ENCODE data around the gene ABI2. TPM values are rescaled to one million over a fixed set of nuclear protein-coding genes. Genes with fewer than 3 reads are reported as not detected.

Gene ABI2
- polyA plus RNA-seq, 1 of the 3 experiments (the other 2 are of a cell fraction), result 51.5 TPM

GRCh38 chr2:203346612-203347011, 18.4 kb downstream of the ABI2 start (continued):
- TF ChIP-seq NFIC (IDR thresholded peaks at IDR 0.05; ENCODE audit: borderline replicate concordance) (no peak), USF1 (IDR thresholded peaks at IDR 0.05; ENCODE audit: borderline replicate concordance, low read depth) (no peak), CHD2 (IDR thresholded peaks at IDR 0.05; ENCODE audit: low read length, partially characterized antibody) (no peak), TAF1 (IDR thresholded peaks at IDR 0.05; ENCODE audit: borderline replicate concordance, low read depth, low read length) (no peak), MXI1 (IDR thresholded peaks at IDR 0.05; ENCODE audit: low read depth, low read length) (no peak), GABPA (IDR thresholded peaks at IDR 0.05; ENCODE audit: low read depth) (no peak)

DNA sequence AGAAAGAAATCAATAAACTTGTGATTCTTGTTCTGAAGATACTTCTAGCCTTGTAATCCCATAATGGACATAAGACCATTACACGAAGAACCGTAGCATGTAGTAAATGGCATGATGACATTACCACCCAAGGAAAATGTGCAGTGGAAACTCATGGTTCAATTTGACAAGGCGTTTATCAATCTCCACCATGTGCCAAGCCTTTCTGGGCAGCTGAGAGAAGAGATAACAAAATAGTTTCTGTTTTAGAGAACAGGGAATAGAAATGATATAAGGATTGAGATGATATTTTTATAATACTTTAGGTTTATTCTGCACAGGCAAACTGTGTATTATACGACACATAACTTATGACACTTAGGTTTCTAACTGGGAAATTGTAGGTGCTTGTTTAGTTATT, 19.2 kb downstream of the ABI2 start:
- 96% methylated on average over 4 of the region's 4 CpGs for WGBS (ENCODE audit: low lambda C conversion rate)
- Histone ChIP-seq H3K27me3 (ENCODE audit: insufficient read depth) (no peaks in the 10 kb centered on the region), H3K4me3 (ENCODE audit: low read depth in 2 of 2, low read length in 1 of 2) (no peak overlapping the region), H3K4me2 (no peak overlapping the region), H3F3A (replicated peaks; ENCODE audit: insufficient read depth) (no peaks in the 10 kb centered on the region), H3K4me1 (ENCODE audit: control insufficient read depth in 1 of 2, insufficient read depth in 2 of 2, low read depth in 1 of 2, low read length in 1 of 2) (no peaks in the 10 kb centered on the region), H3K9ac (no peak overlapping the region), H4K20me1 (ENCODE audit: insufficient read depth) (peaks cover 40% of the 10 kb centered on the region), H3K9me3 (no peaks in the 10 kb centered on the region), H3K9me2 (no peaks in the 10 kb centered on the region), H3K79me2 (ENCODE audit: insufficient read depth) (peaks cover 100% of the 10 kb centered on the region), H2AFZ (ENCODE audit: low read depth) (no peak overlapping the region), H3K36me3 (replicated peaks in 1 of 2; ENCODE audit: control insufficient read depth in 1 of 2, insufficient read depth in 2 of 2, low read length in 1 of 2) (peaks cover 0 to 36% of the 10 kb centered on the region in 2 experiments), H3K27ac (ENCODE audit: low read depth in 2 of 2, low read length in 1 of 2) (no peak overlapping the region)
- ChIA-PET POLR2A (interaction anchor here (1.0 kb wide), 1 partner anchor 20 kb away, joined by 3 read pairs; the partner anchor contains the start of gene ABI2), CTCF (no interaction called here)
- no peak for DNase-seq
- TF ChIP-seq EZH2phosphoT487 (IDR thresholded peaks at IDR 0.05; ENCODE audit: borderline replicate concordance, low read depth), result no peak

DNA sequence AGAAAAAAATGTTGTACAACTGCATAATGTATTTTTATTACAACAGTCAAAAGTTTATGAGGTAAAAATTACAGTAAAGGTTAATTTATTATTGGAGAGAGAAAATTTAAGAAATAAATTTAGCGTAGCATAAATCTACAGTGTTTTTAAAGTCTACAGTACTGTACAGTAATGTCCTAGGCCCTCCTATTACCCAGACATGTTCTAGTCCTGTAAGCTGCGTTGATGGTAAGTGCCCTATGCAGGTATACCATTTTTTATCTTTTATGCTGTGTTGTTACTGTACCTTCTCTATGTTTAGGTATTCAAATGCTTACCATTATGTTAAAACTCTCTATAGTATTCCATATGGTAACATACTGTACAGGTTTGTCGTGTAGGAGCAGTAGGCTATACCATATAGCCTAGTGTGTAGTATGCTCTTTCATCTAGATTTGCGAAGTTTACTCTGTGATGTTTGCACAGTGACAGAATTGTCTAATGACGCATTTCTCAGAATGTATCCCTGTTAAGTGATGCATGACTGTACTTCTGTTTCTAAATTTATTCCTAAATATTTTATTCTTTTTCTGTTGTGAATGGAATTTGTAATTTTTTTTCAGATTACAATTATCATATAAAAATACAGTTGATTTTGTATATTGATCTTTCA, 24.5 kb downstream of the ABI2 start:
- ChIA-PET CTCF (no interaction called here), POLR2A (no interaction called here)
- TF ChIP-seq SIN3A (IDR thresholded peaks at IDR 0.05; ENCODE audit: borderline replicate concordance, low read depth, low read length) (no peak), RCOR1 (IDR thresholded peaks at IDR 0.05; ENCODE audit: low read length) (no peak), JUND (IDR thresholded peaks at IDR 0.05) (no peak), USF1 (IDR thresholded peaks at IDR 0.05; ENCODE audit: borderline replicate concordance, low read depth) (no peak)
- no peaks in the 10 kb centered on the region for H3K9me3 ChIP-seq
- H2AFZ ChIP-seq (ENCODE audit: low read depth), result no peak overlapping the region
- no peak overlapping the region for H3K27ac ChIP-seq (ENCODE audit: low read depth in 2 of 2, low read length in 1 of 2)
- no peaks in the 10 kb centered on the region for H3K9me2 ChIP-seq
- no peak overlapping the region for H3K4me3 ChIP-seq (ENCODE audit: low read depth in 2 of 2, low read length in 1 of 2)
- H3K4me2 ChIP-seq, result no peak overlapping the region
- peaks cover 100% of the 10 kb centered on the region for H3K79me2 ChIP-seq (ENCODE audit: insufficient read depth)
- H4K20me1 ChIP-seq (ENCODE audit: insufficient read depth), result peaks cover 42% of the 10 kb centered on the region; the same call in 1 of the 2 replicates
- H3K36me3 ChIP-seq (replicated peaks in 1 of 2; ENCODE audit: control insufficient read depth in 1 of 2, insufficient read depth in 2 of 2, low read length in 1 of 2), result peaks cover 0 to 22% of the 10 kb centered on the region in 2 experiments
- no peaks in the 10 kb centered on the region for H3K4me1 ChIP-seq (ENCODE audit: control insufficient read depth in 1 of 2, insufficient read depth in 2 of 2, low read depth in 1 of 2, low read length in 1 of 2)
- H3K9ac ChIP-seq, result no peak overlapping the region
- no peak for DNase-seq
- WGBS (ENCODE audit: low lambda C conversion rate), result 83% methylated on average over 5 of the region's 5 CpGs
- peaks cover 4% of the 10 kb centered on the region for H3F3A ChIP-seq (replicated peaks; ENCODE audit: insufficient read depth)
- H3K27me3 ChIP-seq (ENCODE audit: insufficient read depth), result no peaks in the 10 kb centered on the region
